Lung microvascular endothelial cell (primary cell): ENCODE data around the gene FTO. TPM values are rescaled to one million over a fixed set of nuclear protein-coding genes. Genes with fewer than 3 reads are reported as not detected.
"Not testable (repeated sequence)": the region's sequence is repeated elsewhere in the genome, so short reads cannot be mapped to it uniquely, and the experiment has no call there.

Experiments
- DNase-seq, 2 donors: peaks; one replicate each; pipeline versions ENCODE4 v3.0.0 to v3.0.0-alpha.2; 2010; ENCODE audit warnings: low read depth in 2 of 2
- total RNA-seq: library from RNA; depleted of rRNA; stranded (reverse); fragments of >200 nt; gene quantifications from 2 replicates; pipeline ENCODE4 v1.2.1, GENCODE V29; 2014

The FTO gene
- total RNA-seq, result 28.3 and 46.6 TPM in 2 replicates

DNA sequence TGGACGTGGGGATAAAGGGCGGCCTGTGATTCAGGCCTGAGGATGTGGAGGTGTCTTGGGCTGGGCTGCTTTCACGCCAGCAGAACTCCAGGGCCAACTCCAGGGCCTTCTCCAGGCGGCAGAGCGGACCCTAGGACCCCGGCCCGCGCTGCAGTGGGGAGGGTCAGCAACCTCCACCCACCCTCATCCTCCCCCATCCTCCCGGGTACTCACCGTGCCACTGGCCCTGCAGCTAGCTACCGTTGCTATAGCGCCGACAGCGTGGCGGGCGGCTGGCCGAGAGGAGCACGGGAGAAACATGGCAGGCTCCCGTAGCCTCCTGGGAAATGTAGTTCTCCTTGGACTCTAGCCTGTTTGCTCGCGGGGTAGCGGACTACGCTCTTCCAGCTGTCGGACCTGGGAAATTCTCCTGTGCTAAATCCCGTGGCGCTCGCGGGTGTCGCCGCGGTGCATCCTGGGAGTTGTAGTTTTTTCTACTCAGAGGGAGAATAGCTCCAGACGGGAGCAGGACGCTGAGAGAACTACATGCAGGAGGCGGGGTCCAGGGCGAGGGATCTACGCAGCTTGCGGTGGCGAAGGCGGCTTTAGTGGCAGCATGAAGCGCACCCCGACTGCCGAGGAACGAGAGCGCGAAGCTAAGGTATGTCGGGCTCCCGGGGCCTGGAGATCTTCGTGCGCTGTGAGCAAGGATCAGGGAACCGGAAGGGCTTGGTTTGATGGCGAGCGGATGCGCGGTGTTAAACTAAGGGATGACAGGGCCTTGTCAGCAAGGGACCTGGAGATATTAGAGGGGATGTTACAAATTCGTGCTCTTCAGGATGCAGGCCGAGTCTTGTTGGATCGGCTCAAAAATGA, at the start of gene FTO, which contains the start of gene RPGRIP1L:
Gene FTO, plus strand, starts transcription at position 567 of the 855 bp plus-strand sequence.
Gene RPGRIP1L, minus strand, starts transcription at position 270 of the 855 bp plus-strand sequence. CDS start 3,136 bp downstream, outside the sequence.
- peak; percentile 99 for DNase-seq

DNA sequence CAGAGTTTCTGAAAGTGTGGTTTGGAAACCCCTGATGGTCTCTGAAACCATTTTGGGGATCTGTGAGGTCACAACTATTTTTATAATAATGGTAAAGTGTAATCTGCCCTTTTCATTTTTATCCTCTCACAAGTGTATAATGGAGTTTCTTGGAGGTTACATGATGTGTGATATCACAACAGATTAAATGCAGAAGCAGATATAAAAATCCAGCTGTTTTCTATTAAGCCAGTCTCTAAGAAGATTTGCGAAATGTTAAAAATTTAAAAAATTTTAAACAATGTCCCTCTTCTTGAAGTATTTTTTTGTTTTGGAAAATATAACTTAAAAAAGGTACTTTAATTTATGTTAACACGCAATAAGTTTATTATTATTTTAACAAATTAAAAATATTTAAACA, 49.0 kb upstream of the FTO start:
- no peak for DNase-seq

DNA sequence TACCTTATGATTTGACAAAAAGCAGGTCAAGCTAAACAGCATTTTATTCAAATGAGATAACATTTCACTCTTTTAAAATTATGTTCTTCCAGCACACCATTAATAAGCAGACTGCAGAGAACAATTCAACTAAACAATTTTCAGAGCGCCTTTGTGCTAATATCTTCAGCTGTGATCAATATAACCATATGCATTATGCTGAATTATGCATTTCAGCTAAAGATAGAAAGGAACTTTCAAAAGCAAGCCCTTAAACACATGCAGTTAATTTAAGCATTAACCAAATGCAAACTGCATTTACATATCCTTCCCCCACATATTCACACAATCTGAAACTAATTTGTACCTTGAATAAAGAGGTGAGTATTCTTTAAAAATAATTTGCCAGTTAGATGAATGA, 41.9 kb upstream of the FTO start:
- DNase-seq, result no peak

DNA sequence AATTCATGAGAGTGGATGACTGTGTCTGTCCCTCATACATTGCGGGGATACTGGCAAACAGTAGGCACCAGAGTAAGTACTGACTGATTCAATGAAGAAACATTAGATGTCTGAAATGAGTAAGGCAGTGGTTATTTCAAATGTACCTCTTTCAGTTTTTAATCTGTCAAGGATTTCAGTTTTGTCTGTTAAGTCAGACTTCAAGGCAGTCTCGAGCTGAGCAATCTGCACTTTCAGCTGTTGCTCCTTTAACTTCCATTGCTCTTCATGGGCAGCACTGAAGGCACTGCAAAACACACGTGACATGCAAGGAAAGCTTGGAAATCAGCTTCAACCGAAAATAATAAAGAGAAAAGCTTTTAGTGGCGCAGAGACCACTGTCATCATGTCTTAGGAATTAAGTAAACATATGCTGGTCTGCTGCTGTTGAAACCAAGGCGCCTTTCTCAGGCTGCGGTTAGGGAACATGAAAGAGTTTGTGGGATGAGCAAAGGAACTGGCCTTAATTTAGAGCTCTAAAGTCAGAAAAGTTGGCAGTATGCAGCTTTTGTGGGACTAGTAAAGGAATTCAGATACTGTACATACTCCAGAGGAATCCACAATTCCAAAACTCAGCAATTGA, 39.1 kb upstream of the FTO start:
- no peak for DNase-seq

DNA sequence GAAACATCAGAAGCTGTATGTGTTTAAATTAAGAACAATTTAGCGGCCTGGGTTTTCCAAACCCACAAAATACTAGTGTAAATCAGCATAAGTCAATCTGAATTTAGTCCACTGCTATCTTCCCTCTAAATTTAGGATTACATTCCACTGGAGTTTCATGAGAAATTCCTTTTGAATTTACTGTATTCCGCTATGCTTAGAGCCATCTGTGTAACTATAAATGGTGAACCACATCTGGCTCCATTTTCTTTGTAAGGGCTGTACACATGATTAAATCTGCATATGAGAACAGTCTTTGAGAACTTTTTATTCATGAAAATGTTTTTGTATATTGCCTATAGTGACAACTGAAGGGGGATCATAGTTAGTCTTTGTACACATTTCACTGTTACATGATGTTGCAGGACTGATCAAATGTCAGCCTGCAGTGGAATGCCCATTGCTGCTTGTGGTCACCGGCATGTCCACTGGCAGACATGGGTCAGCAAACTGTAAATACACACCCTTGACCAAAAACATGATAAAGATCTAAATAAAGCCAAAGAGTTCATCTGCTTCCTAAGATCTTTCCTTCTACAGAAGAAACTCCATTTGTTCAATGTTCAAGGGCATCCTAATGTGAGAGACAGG, 37.1 kb upstream of the FTO start:
- no peak for DNase-seq

DNA sequence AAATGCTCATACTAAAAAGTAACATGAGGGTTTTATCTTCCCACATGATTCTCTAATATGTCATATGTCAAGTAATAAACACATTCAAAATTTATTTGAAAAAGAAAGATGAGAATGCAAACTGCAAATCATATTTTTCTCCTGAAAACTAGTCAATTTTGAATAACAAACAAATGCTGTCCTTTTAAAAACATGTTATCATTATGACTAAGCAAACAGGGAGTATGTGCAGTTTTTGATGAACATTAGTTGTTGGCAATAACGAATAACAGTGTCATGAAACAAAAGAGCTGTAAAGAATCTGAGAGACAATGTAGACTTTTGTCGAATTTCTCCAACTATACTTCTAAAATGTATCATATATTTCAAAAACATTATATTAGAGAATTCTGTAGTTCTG, 35.1 kb upstream of the FTO start:
- no peak for DNase-seq

DNA sequence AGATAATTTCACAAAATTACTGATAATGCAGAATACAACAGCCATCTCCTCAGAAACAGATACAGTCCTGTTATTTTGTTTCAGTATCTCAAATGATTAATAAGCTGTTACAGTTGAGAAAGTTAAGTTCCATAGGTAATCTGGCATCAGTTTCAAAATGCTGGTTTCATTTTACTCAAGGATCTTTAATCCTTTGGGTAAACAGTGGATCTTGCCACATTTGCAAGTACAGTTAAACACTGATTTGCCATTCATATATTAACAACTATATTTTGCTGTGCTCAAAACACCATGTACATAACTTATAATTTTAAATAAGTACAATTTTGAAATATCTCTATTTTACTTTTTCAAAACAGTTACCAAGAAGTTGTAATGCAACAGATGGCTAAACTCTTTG, 31.5 kb upstream of the FTO start:
- no peak for DNase-seq

DNA sequence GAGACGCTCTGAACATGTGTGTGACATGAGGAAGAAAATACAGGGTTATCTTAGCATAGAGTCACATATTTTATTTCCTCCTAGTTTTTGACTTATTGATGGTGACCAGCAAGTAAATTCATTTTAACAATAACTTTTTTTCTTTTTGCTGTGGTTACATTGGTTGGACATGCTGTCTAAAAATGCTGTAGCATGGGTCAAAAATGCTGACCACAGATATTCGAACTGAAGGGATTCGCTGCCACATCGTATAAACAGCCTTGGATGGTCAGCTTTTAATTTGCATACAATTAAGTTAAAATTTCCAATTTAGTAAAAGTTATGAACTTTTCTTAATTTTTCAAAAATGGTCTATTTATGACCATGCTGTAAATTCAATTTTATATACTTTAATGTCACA, 30.8 kb upstream of the FTO start:
- DNase-seq, result no peak

DNA sequence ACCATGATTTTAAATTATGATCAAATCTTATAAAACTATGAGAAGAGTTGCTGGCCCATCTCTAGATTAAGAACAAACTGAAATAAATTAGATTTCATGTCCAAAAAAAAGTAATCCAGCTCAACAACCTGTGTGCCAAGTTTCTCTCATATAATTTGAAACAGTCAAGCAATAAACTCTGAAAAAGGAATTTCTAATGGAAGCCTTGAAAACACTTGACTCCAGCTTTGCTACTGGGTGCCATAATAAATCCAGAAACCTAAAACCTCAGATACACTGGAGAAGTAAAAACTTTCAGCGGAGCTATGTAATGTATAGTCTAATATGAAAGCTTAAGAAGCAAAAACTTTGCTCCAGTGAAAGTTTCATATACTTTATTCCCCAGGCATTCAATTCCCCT, 25.8 kb upstream of the FTO start:
- DNase-seq, result no peak

DNA sequence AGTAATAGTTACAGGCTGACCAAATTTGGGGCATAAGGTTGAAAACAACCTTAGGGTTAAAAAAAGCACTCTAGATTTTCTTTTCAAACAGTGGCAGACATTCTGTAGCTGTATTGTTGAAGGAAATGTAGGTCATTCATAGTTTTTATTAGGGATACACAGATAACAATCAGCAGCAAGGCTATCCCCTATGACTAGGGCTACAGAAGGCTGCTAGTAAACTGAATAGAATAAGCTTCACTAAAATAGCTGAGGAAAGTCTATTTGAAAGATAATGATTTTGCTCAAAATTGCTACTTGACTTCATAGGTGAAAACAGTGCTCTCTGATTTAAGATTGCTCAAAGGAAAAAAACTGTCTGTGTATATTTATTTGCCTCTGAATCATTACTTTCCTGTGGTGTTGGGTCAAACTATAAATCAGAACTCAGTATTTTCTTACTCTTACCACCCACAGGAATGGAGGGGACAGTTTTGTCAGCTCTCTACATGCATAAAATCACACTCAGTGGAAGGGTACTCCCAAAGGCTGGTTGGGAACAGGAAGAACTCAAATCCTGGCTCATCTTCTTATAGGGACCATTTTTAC, 25.1 kb upstream of the FTO start:
- DNase-seq, result peak in 1 of 2 donors; percentile 12

DNA sequence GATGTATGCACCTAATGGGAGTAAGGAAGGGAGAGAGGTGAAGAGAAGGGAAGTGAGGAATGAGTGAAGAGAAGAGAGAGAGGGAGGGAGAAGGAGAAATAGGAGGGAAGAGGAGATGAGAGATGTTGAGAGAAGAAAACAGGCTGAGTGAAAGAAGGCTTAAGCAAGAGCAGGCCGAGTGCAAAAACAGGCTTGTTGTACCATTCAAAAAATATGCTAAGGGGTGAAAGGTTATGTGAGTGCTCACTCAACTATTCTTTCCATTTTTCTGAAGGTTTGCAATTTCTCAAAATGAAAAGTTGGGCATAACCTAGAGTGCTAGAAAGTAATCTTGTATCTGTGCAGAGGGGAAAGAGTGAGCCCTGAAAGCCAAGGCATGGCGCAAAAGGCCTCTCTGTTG, 23.2 kb upstream of the FTO start:
- no peak for DNase-seq

DNA sequence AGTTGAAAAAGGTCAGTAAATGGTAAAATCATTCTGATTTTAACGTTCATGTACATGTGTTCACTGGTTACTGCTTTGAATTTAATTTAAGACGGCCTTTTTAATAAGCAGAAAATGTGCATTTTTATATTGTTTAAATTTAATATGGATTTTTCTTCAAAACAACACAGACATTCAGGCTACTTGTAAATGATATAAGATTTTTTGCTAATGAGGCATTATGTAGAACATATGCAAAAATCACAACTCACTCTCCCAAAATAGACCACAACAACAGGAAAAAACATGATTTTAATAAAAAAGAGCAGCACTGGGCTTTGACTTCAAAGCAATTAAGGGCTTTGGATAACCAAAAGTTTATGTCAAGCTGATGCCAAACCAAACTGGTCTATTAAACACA, 22.6 kb upstream of the FTO start:
- DNase-seq, result no peak

DNA sequence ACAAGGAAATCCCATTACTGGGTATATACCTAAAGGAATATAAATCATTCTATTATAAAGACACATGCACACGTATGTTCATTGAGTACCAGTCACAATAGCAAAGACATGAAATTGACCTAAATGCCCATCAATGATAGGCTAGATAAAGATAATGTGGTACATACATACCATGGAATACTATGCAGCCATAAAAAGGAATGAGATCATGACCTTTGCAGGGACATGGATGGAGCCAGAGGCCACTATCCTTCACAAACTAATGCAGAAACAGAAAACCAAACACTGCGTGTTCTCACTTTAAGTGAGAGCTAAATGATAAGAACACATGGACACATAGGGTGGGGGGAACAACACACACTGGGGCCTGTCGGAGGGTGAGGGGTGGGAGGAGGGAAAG, 18.6 kb upstream of the FTO start:
- DNase-seq, result not testable (repeated sequence)

DNA sequence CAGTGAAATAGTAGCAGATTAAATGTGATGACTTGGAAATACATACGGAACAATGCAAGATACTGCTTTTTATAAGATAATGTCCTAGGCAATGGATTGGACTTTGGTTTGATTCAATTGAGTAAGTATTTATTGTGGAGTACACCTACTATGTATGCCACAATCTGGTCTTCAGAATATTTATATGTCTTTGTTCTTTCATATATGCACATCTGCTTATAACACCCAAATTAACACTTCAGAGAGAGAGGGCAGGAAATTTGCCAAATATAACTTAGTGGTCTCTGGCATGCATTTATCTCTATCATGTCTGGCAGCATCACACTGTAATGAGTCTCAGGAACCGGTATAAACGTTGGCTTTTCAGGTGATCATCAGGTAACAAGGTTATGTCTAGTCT, 17.2 kb upstream of the FTO start:
- DNase-seq, result no peak

DNA sequence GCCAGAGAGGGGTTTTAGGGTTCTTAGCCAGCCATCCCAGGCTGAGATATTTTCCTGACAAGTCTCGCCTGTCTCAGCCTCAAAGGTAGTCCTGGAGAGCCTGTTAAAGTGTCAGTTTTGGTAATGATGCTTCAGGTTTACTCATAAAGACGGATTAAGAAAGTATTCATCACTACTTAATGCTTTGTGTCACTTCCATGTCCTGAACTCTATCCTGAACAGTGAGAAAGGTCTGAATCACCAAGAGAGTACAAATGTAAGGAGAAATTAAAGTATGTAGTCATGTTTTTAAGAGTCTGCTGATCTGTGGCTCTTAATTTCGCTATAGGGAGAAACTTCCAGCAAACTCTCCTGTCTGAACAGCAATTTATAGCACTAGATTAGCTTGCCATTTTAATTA, 14.3 kb upstream of the FTO start:
- peak in 1 of 2 donors; percentile 34 for DNase-seq

DNA sequence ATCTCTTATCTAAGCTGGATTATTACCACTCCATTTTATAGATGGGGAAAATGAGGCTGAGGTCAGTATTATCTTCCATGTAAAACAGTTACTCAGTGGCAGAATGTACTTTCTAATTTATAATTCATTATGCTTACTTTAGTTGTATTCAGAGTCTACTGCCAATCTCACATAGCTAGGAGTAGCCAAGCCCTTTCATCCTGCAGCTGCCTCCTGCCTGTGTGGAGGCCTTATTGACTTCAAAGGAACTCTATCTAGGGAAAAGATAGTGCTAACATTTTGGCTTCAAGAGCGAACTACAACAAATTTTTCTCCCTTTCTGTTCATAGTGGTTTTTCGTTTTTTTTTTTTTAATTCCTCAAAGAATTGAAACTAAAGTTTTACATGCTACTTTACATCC, 13.2 kb upstream of the FTO start:
- no peak for DNase-seq

DNA sequence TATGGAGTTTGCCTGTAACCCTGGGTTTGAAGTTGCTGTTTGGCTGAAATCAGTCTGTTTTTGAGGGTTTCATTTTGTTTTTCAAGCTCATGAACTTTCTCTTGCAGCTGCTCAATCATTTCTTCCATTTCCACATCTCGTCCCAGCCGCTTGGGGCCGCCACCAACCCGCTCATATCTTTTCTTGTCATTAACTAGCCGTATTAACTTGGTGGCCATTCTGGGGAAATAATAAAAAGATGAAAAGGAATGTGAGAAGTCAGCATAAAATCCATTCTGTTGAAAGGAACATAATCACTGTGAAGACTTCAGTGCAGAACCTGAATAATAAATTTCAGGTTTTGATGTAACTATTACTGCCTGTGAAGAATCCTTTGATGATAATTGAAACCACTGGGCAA, 11.8 kb upstream of the FTO start:
- peak; percentile 12 to 34 for DNase-seq

DNA sequence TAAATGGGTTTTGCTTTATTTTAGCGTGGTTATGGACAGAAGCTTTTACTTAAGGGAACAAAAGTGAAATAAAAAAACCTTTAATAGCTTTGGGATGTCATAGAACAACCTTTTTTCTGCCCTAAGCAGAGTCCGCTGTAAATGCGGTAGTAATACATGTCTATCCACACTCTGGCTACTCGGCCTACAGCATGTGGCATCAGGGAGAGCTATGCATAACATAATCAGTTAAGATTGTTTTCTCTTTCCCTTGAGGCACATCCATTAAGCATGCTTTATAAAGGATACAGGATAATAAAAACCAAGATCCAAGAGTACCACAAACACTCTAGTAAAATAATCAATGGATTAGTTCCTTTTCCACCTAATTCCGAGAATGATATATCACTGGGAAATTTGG, 10.6 kb upstream of the FTO start:
- DNase-seq, result no peak

DNA sequence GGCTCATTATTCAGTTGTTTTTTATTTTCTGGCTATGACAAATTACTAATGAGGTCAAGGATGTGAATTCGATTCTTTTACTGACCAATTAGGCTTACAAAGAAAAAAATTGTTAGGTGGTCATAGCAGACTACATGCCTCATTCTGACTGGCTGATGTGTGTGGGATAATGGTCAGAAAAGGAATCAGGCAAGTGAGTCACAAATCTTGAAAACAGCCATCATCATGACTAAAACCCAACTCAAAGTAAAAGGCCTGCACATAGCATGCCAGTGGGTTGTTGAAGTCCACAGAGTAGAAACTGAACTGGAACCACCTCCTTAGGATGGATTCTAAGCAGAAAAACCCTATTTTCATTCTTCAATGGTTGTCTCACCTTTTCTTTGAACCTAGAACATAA, 8.9 kb upstream of the FTO start:
- peak in 1 of 2 donors; percentile 33 for DNase-seq

DNA sequence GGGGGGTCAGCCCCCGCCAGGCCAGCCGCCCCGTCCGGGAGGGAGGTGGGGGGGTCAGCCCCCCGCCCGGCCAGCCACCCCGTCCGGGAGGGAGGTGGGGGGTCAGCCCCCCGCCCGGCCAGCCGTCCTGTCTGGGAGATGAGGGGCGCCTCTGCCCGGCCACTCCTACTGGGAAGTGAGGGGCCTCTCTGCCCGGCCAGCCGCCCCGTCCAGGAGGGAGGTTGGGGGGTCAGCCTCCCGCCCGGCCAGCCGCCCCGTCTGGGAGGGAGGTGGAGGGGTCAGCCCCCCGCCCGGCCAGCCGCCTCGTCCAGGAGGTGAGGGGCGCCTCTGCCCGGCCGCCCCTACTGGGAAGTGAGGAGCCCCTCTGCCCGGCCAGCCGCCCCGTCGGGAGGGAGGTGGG, 5.7 kb upstream of the FTO start:
- not testable (repeated sequence) for DNase-seq

DNA sequence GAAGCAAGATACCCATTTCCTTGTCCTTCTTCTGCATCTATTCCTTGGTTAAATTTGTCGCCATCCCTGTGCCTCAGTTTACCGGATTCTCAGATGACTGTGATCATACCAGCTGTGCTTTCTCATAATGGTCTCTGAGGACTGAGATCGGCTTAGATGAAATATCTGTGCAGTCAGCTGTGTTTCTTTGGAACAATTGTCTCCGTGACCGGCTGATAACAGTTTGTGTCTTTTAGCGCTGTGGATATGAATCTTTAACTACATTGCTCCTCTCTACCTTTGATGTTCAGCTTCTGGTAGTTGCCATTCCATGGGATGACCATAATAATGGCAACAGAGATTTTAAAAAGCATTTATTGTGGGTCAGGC, 473 bp downstream of the FTO start:
- DNase-seq, result no peak

DNA sequence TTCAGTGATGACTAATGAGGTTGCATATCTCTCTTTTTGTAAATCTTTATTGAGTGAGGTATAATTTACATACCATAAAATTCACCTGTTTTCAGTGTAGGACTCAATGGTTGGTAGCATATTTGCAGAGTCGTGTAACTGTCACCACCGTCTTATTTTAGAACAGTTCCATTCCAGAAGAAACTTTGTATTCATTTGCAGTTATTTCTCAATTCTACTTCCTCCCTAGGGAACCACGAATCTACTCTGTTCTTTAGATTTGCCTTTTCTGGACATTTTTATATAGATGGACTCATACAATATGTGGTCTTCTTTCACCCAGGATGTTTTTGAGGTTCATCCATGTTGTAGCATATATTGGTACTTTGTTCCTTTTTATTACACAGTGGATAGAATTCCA, 3.7 kb downstream of the FTO start:
- no peak for DNase-seq
